ENCODE measurements around the gene NEK10. TPM values are rescaled to one million over a fixed set of nuclear protein-coding genes. Genes with fewer than 3 reads are reported as not detected.

Gene NEK10
- total RNA-seq, 1 experiment from 2014 or later = 0.66 TPM

GRCh38 chr3:27335571-27335970 lies 33.6 kb downstream of the NEK10 start:
- Histone ChIP-seq H3K14ac (ENCODE audit: insufficient read depth, low read length) (no peak overlapping the region), H2BK15ac (ENCODE audit: low read depth, low read length) (no peak overlapping the region), H4K5ac (ENCODE audit: insufficient read length, low read depth, low read length) (no peak overlapping the region), H3K23ac (ENCODE audit: insufficient read length, low read depth, low read length) (no peak overlapping the region), H4K8ac (replicated peaks; ENCODE audit: insufficient read length, low read depth, low read length) (no peak overlapping the region), H3K4me1 (ENCODE audit: insufficient read depth, low read length) (no peaks in the 10 kb centered on the region), H4K91ac (ENCODE audit: insufficient read length, low read depth, low read length) (no peak overlapping the region), H3K4me2 (ENCODE audit: insufficient read depth, insufficient read length, low read length) (no peak overlapping the region), H2BK5ac (ENCODE audit: insufficient read length, low read length) (no peak overlapping the region), H3K79me1 (ENCODE audit: insufficient read depth, low read depth, low read length, poor library complexity, severe bottlenecking) (no peaks in the 10 kb centered on the region), H3K9ac (ENCODE audit: extremely low read depth, insufficient read length, low read length) (no peak overlapping the region), H2BK20ac (ENCODE audit: low read depth, low read length, poor library complexity, severe bottlenecking) (no peak overlapping the region), H3K56ac (ENCODE audit: insufficient read length, low read depth, low read length) (no peak overlapping the region), H3K4ac (ENCODE audit: low read depth, low read length) (no peak overlapping the region), H3T11ph (ENCODE audit: low read length) (no peak overlapping the region), H3K79me2 (ENCODE audit: insufficient read depth, low read length) (no peaks in the 10 kb centered on the region), H4K20me1 (ENCODE audit: control insufficient read depth, insufficient read depth, insufficient read length) (no peaks in the 10 kb centered on the region), H3K27ac (ENCODE audit: insufficient read length, low read depth, low read length) (no peak overlapping the region), H3K23me2 (ENCODE audit: insufficient read length, low read depth, low read length, poor library complexity, severe bottlenecking) (no peaks in the 10 kb centered on the region), H2AFZ (ENCODE audit: low read length) (no peak overlapping the region), H2AK5ac (ENCODE audit: insufficient read length, low read length) (no peak overlapping the region), H3K9me3 (ENCODE audit: control insufficient read depth, low read depth, low read length) (no peaks in the 10 kb centered on the region), H2BK12ac (ENCODE audit: insufficient read length, low read depth, low read length) (no peak overlapping the region), H3K18ac (ENCODE audit: insufficient read length, low read depth, low read length) (no peak overlapping the region), H3K27me3 (ENCODE audit: insufficient read depth, low read length) (no peaks in the 10 kb centered on the region), H2BK120ac (ENCODE audit: low read depth, low read length, poor library complexity, severe bottlenecking) (no peak overlapping the region)
- Mint-ChIP-seq H3K4me3 (no peak overlapping the region), H3K27me3 (ENCODE audit: low read depth) (no peaks in the 10 kb centered on the region), H3K27ac (no peak overlapping the region), H3K9me3 (peaks cover 0 to 2% of the 10 kb centered on the region in 2 experiments; a peak in 2 of 5 replicates), H3K36me3 (ENCODE audit: insufficient read depth in 1 of 3, low read depth in 3 of 3) (no peaks in the 10 kb centered on the region; a peak in 3 of 7 replicates), H3K4me1 (no peaks in the 10 kb centered on the region)
- no CpG with 5 or more reads among the region's 1 CpG for WGBS (ENCODE audit: extremely low coverage, insufficient read length, low lambda C conversion rate)
- DNase-seq = no peak
- TF ChIP-seq CTCF (conservative IDR thresholded peaks at IDR 0.05) = no peak

Data from H9 (cell line).